PC-9 (cell line): ENCODE measurements around the gene AEBP1. TPM values are rescaled to one million over a fixed set of nuclear protein-coding genes. Genes with fewer than 3 reads are reported as not detected.

Source experiments
- BruUV-seq: library from RNA; stranded (reverse); fragments of 400-500 nt; replicated peaks from 2 replicates; lab custom pipeline; 2021; lab: Mats Ljungman, UMichigan
- CTCF ChIA-PET: fragments of 300-600 bp; sonication (Branson Sonifier 250); formaldehyde crosslinking; loops from one replicate; lab custom pipeline; 2022; ENCODE audit warnings: antibody characterized with exemption; lab: Charles Lee
- POLR2A ChIA-PET: fragments of 300-600 bp; sonication (Branson Sonifier 250); formaldehyde crosslinking; loops from one replicate; lab custom pipeline; 2022; ENCODE audit warnings: antibody characterized with exemption; ENCODE audit not compliant: unreplicated experiment; lab: Charles Lee
- DNase-seq, 2 experiments: peaks; one replicate each; pipeline versions ENCODE4 v3.0.0 to v3.0.0-alpha.2; 2015 to 2022; ENCODE audit warnings: mixed read lengths in 1 of 2
- H2AFZ ChIP-seq: fragments of 200-600 bp; sonication (generic); 2 replicates; pipeline ENCODE4 v1.8.1; 2017; ENCODE audit warnings: antibody characterized with exemption
- H3F3A ChIP-seq: fragments of 200-600 bp; sonication (generic); 2 replicates; pipeline ENCODE4 v1.8.1; 2017; ENCODE audit warnings: antibody characterized with exemption, mild to moderate bottlenecking, low read depth; ENCODE audit not compliant: insufficient read depth
- H3K27ac ChIP-seq: fragments of 200-600 bp; sonication (generic); 2 replicates; pipeline ENCODE4 v1.6.1; 2016; ENCODE audit warnings: mixed run types
- H3K27me3 ChIP-seq: fragments of 200-600 bp; sonication (generic); 2 replicates; pipeline ENCODE4 v1.6.1; 2016; ENCODE audit warnings: low read depth, mixed run types; ENCODE audit not compliant: insufficient read depth
- H3K36me3 ChIP-seq: fragments of 200-600 bp; sonication (generic); 2 replicates; pipeline ENCODE4 v1.6.1; 2016; ENCODE audit warnings: low read depth, mixed run types
- H3K4me1 ChIP-seq: fragments of 200-600 bp; sonication (generic); replicated peaks from 2 replicates; pipeline ENCODE4 v1.6.1; 2016; ENCODE audit warnings: mixed run types; ENCODE audit not compliant: insufficient read depth
- H3K4me2 ChIP-seq: fragments of 200-600 bp; sonication (generic); 2 replicates; pipeline ENCODE4 v1.6.1; 2017; ENCODE audit warnings: mixed run types
- H3K4me3 ChIP-seq: fragments of 200-600 bp; sonication (generic); 2 replicates; pipeline ENCODE4 v1.6.1; 2016; ENCODE audit warnings: mixed run types
- H3K79me2 ChIP-seq: fragments of 200-600 bp; sonication (generic); 2 replicates; pipeline ENCODE4 v1.6.1; 2017; ENCODE audit warnings: low read depth, mixed run types
- H3K9me2 ChIP-seq: fragments of 200-600 bp; sonication (generic); 2 replicates; pipeline ENCODE4 v1.8.1; 2017; ENCODE audit warnings: mild to moderate bottlenecking; ENCODE audit not compliant: insufficient read depth
- H3K9me3 ChIP-seq: fragments of 200-600 bp; sonication (generic); 2 replicates; pipeline ENCODE4 v1.8.1; 2016; ENCODE audit warnings: low read depth; ENCODE audit not compliant: insufficient read depth
- H4K20me1 ChIP-seq: fragments of 200-600 bp; sonication (generic); 2 replicates; pipeline ENCODE4 v1.8.1; 2017; ENCODE audit not compliant: insufficient read depth
- EZH2 ChIP-seq: fragments of 200-600 bp; sonication (generic); IDR thresholded peaks from 2 replicates; pipeline ENCODE4 v1.8.0; 2017; ENCODE audit warnings: antibody characterized with exemption, low read depth
- intact Hi-C: fragments of 100-400 bp; cut with micrococcal nuclease; formaldehyde crosslinking; loops from one replicate; pipeline ENCODE4 v1.10.0; 2022; ENCODE audit not compliant: unreplicated experiment
- total RNA-seq: library from RNA; stranded (reverse); gene quantifications from 2 replicates; pipeline ENCODE4 v1.2.3, GENCODE V29; 2021
- TF ChIP-seq, protein P1 (sequence below): fragments of 200-600 bp; sonication (generic); conservative IDR thresholded peaks from 2 replicates; pipeline ENCODE4 v1.6.1; 2017; ENCODE audit warnings: mixed run types, antibody characterized with exemption, mild to moderate bottlenecking, moderate library complexity

AEBP1 gene
- total RNA-seq, 1 experiment from 2014 or later, result 0.33 TPM

DNA sequence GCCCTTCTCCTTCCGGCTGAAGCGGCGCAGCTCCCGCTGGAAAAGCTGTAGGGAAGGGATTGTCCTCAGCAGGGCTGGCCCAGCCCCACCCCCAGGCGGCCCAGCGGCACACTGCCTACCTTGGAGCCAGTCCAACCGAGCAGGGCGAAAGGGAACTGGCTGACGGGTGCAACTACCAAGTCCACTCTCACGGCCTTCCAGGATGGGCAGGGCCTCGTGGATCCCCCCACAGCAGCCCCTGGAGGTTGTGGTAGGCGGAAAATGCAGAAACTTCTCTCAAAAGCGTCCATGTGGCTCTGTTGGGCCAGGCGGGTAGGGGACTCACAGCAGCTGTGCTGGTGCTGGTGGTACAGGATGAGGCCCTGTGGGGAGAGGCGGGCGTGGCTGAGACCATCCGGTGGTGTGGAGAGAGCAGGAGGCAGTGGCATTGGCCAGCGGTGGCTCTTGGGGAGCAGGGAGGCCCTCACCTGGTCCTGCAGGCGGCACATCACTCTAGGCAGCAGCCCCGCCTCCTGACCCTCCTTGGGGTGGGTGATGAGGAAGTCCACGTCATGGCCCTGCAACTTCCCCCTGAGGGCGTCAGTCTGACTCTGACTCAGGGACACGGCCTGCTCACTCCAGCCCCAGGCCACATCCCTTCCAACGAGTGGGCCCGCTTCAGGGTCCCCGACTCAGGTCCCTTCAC lies 30.3 kb upstream of the AEBP1 start:
- no peaks in the 10 kb centered on the region for H3K79me2 ChIP-seq
- H3K27ac ChIP-seq, result peak overlapping the region; percentile 21
- H2AFZ ChIP-seq, result no peak overlapping the region
- ChIA-PET CTCF (no interaction called here), POLR2A (interaction anchor here (0.6 to 0.7 kb wide), 5 partner anchors 8 to 81 kb away, joined by 3 to 11 read pairs (median 4); partner anchors contain the start of gene POLD2)
- BruUV-seq, result no TSS peak
- no peaks in the 10 kb centered on the region for H3K9me2 ChIP-seq
- peaks cover 47% of the 10 kb centered on the region for H3K4me1 ChIP-seq
- peak; percentile 92 to 97 for DNase-seq
- intact Hi-C loops, result loop anchor here (1.0 to 2.0 kb wide), 2 partner anchors 29 to 49 kb away; partner anchors contain the start of genes DBNL and POLD2
- H3K4me3 ChIP-seq, result peak overlapping the region; percentile 30; the same call in 1 of the 2 replicates
- TF ChIP-seq EZH2, result no peak
- TF ChIP-seq, protein P1, sequence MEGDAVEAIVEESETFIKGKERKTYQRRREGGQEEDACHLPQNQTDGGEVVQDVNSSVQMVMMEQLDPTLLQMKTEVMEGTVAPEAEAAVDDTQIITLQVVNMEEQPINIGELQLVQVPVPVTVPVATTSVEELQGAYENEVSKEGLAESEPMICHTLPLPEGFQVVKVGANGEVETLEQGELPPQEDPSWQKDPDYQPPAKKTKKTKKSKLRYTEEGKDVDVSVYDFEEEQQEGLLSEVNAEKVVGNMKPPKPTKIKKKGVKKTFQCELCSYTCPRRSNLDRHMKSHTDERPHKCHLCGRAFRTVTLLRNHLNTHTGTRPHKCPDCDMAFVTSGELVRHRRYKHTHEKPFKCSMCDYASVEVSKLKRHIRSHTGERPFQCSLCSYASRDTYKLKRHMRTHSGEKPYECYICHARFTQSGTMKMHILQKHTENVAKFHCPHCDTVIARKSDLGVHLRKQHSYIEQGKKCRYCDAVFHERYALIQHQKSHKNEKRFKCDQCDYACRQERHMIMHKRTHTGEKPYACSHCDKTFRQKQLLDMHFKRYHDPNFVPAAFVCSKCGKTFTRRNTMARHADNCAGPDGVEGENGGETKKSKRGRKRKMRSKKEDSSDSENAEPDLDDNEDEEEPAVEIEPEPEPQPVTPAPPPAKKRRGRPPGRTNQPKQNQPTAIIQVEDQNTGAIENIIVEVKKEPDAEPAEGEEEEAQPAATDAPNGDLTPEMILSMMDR, result no peak
- H3F3A ChIP-seq, result peaks cover 56% of the 10 kb centered on the region
- no peaks in the 10 kb centered on the region for H3K27me3 ChIP-seq
- H3K4me2 ChIP-seq, result peak overlapping the region; percentile 69
- H4K20me1 ChIP-seq, result peaks cover 3% of the 10 kb centered on the region; the same call in 1 of the 2 replicates
- no peaks in the 10 kb centered on the region for H3K9me3 ChIP-seq
- peaks cover 30% of the 10 kb centered on the region for H3K36me3 ChIP-seq

DNA sequence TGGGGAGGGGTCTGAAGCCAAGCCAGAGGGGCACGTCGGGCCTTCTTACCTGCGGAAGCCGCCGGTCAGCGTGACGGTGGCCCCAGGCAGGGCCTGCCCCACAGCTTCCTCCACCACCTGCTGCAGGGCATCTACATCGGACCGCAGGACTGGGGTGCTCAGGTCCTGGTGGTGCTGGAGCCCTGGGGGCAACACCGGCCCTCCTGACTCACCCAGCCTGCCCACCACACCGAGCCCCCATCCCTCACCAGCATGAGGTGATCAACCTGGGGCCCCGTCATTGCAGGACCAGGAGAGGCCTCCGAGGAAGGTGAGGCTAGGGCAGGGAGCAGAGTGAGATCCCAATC lies 29.8 kb upstream of the AEBP1 start:
- H3K27ac ChIP-seq, result peak overlapping the region; percentile 21
- peaks cover 53% of the 10 kb centered on the region for H3F3A ChIP-seq
- POLR2A ChIA-PET, result no interaction called here
- no peak overlapping the region for H2AFZ ChIP-seq
- H3K9me2 ChIP-seq, result no peaks in the 10 kb centered on the region
- BruUV-seq, result TSS peak; percentile 86
- CTCF ChIA-PET, result no interaction called here
- no peaks in the 10 kb centered on the region for H3K79me2 ChIP-seq
- no peak overlapping the region for H3K4me3 ChIP-seq
- intact Hi-C loops, result loop anchor here (2.0 kb wide), 1 partner anchor 30 kb away; the partner anchor contains the start of gene DBNL
- H3K27me3 ChIP-seq, result no peaks in the 10 kb centered on the region
- TF ChIP-seq, protein P1, result no peak
- TF ChIP-seq EZH2, result no peak
- peak overlapping the region; percentile 69; the same call in 1 of the 2 replicates for H3K4me2 ChIP-seq
- H3K4me1 ChIP-seq, result peaks cover 47% of the 10 kb centered on the region
- DNase-seq, result no peak
- H3K9me3 ChIP-seq, result no peaks in the 10 kb centered on the region
- H3K36me3 ChIP-seq, result peaks cover 30% of the 10 kb centered on the region
- H4K20me1 ChIP-seq, result no peaks in the 10 kb centered on the region

DNA sequence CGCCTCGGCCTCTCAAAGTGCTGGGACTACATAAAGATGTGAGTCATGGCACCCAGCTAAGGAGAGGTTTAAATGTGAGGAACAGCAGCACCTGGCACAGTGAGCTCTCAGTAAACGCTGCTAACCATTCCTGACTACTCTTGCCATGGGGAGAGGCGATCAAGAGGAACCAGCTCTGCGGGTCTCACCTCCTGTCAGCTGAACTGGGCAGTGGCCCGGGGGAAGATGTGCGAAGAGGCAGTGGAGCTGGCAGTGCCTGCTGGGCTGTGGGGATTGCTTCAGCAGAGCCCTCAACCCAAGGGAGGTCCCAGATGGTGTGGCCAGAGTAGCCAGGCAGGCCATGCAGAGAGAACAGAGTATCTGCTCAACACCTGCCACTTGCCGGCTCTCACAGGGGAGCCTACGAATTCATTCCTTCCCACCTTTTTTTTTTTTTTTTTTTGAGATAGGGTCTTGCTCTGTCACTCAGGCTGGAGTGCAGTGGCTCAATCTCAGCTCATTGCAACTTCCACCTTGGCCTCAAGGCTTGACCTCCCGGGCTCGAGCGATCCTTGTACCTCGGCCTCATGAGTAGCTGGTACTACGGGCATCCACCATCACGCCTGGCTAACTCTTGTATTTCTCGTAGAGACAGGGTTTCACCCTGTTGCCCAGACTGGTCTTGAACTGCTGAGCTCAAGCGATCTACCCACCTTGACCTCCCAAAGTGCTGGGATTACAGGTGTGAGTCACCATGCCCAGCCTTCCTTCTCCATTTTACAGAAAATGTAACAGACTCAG lies 28.7 kb upstream of the AEBP1 start:
- Histone ChIP-seq H3F3A (peaks cover 52% of the 10 kb centered on the region), H3K9me2 (no peaks in the 10 kb centered on the region), H3K4me1 (peaks cover 47% of the 10 kb centered on the region), H2AFZ (no peak overlapping the region), H3K9me3 (no peaks in the 10 kb centered on the region), H3K27ac (peak overlapping the region; percentile 21), H3K27me3 (no peaks in the 10 kb centered on the region), H3K79me2 (peaks cover 5% of the 10 kb centered on the region; the same call in 1 of the 2 replicates), H3K4me2 (no peak overlapping the region), H4K20me1 (no peaks in the 10 kb centered on the region), H3K4me3 (no peak overlapping the region), H3K36me3 (peaks cover 37% of the 10 kb centered on the region)
- TF ChIP-seq, protein P1, result no peak
- no peak for TF ChIP-seq EZH2
- no TSS peak for BruUV-seq
- CTCF ChIA-PET, result interaction anchor here (0.6 to 0.9 kb wide), 5 partner anchors 18 to 924 kb away, joined by 3 to 5 read pairs (median 3); no protein-coding TSS in a partner anchor
- peak; percentile 68 to 92 for DNase-seq
- intact Hi-C loops, result loop anchor here (2.0 kb wide), 1 partner anchor 31 kb away; the partner anchor contains the start of gene DBNL
- POLR2A ChIA-PET, result interaction anchor here (0.6 kb wide), 2 partner anchors 30 to 48 kb away, joined by 3 to 5 read pairs; partner anchors contain the start of gene POLD2
